GM12865 (cell line): Measurements from ENCODE around the gene EHD2.

Experiments
- DNase-seq: peaks from one replicate; pipeline ENCODE4 v3.0.0; 2010; ENCODE audit warnings: low read depth
- H3K4me3 ChIP-seq: 2 replicates; pipeline ENCODE4 v1.5.1; 2011; ENCODE audit warnings: mild to moderate bottlenecking, low read depth, low read length, control low read depth
- CTCF ChIP-seq: IDR thresholded peaks from 2 replicates; pipeline ENCODE4 v1.5.1; 2011; ENCODE audit warnings: low read length, control low read depth, low read depth, inconsistent platforms; ENCODE audit not compliant: insufficient read depth; ENCODE audit errors: missing control alignments

Gene EHD2

GRCh38 chr19:47674548-47674947, 38.7 kb upstream of the EHD2 start:
- no peak for TF ChIP-seq CTCF
- no peak for DNase-seq
- no peak overlapping the region for H3K4me3 ChIP-seq

GRCh38 chr19:47675271-47675670, 38.0 kb upstream of the EHD2 start:
- no peak for TF ChIP-seq CTCF
- no peak for DNase-seq

GRCh38 chr19:47675859-47676258, 37.4 kb upstream of the EHD2 start:
- no peak overlapping the region for H3K4me3 ChIP-seq
- no peak for TF ChIP-seq CTCF
- no peak for DNase-seq

More at GRCh38 chr19:47675271-47675670, 38.0 kb upstream of the EHD2 start:
- H3K4me3 ChIP-seq, result no peak overlapping the region

GRCh38 chr19:47676811-47677210, 36.4 kb upstream of the EHD2 start:
- DNase-seq, result no peak
- no peak for TF ChIP-seq CTCF
- no peak overlapping the region for H3K4me3 ChIP-seq

- H3K4me3 ChIP-seq, result no peak overlapping the region
- no peak for TF ChIP-seq CTCF
- no peak for DNase-seq
Measured at GRCh38 chr19:47679251-47679900, 33.8 kb upstream of the EHD2 start.

GRCh38 chr19:47679922-47680857, 33.0 kb upstream of the EHD2 start:
- TF ChIP-seq CTCF, result no peak
- no peak overlapping the region for H3K4me3 ChIP-seq
- no peak for DNase-seq
